ENCODE measurements around the gene RNF5.

DNA sequence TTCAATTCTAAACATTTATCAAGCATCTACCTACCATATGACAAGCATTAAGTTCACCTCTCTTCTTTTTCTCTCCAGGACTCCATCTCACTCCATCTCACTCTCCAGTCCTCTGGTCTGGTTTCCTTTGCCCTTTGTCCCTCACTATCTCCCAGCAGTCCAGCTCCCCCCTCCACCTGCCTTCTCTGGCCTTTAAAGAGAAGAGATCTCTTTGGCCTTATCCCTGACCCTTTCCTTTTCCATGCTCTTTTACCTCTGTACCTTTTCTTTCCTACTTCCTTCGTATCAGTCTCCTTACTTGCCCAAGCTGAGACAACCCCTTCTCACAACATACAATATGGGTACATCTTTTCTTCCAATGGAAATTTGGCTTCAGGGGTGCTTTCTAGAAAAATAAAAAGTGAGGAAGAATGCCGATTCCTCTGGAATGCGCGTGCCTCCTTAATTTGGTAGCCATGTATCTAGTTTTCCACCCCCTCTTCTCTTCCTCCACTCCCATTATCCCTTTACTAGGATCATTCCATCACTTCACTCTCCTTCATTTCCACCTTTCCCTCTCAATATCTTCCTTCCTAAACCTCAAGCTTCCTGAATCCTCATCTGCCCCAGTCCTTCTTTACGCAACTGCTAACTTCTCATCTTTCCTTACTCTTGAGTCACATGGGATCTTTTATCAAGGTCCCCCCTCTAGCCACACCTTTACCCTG, 1.6 kb upstream of the RNF5 start:
- TF ChIP-seq CTCF (IDR thresholded peaks at IDR 0.05; ENCODE audit: low read depth, low read length, poor library complexity, severe bottlenecking), result no peak
- no peak for TF ChIP-seq EZH2phosphoT487 (IDR thresholded peaks at IDR 0.05; ENCODE audit: borderline replicate concordance, low read length)
